NCI-H1092 (cell line): Measurements from ENCODE around the gene DZIP1.
A peak's percentile ranks its signal among the peaks of the same experiment; 100 is the strongest.
"Not testable (repeated sequence)": the region's sequence is repeated elsewhere in the genome, so short reads cannot be mapped to it uniquely, and the experiment has no call there.

Experiments
- DNase-seq: peaks from one replicate; lab custom pipeline; 2025; lab: John Stamatoyannopoulos, UW

The DZIP1 gene, protein sequence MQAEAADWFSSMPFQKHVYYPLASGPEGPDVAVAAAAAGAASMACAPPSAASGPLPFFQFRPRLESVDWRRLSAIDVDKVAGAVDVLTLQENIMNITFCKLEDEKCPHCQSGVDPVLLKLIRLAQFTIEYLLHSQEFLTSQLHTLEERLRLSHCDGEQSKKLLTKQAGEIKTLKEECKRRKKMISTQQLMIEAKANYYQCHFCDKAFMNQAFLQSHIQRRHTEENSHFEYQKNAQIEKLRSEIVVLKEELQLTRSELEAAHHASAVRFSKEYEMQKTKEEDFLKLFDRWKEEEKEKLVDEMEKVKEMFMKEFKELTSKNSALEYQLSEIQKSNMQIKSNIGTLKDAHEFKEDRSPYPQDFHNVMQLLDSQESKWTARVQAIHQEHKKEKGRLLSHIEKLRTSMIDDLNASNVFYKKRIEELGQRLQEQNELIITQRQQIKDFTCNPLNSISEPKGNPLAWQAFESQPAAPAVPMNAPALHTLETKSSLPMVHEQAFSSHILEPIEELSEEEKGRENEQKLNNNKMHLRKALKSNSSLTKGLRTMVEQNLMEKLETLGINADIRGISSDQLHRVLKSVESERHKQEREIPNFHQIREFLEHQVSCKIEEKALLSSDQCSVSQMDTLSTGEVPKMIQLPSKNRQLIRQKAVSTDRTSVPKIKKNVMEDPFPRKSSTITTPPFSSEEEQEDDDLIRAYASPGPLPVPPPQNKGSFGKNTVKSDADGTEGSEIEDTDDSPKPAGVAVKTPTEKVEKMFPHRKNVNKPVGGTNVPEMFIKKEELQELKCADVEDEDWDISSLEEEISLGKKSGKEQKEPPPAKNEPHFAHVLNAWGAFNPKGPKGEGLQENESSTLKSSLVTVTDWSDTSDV

DNA sequence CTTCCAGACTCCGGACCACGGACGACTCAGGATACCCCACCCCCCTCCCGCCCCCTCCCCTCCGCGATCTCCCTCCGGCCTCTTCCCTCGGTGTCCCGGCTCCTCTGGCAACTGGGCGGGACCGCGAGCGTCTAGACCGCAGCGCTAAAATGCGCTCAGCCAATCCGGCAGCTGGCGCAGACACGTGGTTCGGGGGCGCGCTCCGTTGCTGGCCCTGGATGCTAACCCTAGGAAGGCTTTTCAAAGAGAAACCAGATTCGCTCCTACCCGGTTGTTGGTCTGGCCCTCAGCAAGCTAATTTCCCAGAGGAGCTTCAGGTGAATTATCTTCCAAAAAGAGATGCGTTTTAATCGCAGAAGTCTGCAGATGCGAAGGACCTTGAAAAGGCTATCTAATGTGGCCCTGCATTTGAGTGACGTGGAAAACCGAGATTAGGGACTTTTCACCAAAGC lies at the start of gene DZIP1:
TSS of gene DZIP1 (minus strand) at position 106 of the 452 bp plus-strand sequence. CDS start 2,677 bp downstream, outside the sequence.
- DNase-seq = peak; percentile 86

DNA sequence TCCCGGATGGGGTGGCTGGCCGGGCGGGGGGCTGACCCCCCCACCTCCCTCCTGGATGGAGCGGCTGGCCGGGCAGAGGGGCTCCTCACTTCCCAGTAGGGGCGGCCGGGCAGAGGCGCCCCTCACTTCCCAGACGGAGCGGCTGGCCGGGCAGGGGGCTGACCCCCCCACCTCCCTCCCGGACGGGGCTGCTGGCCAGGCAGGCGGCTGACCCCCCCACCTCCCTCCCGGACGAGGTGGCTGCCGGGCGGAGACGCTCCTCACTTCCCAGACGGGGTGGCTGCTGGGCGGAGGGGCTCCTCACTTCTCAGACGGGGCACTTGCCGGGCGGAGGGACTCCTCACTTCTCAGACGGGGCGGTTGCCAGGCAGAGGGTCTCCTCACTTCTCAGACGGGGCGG lies 46.5 kb upstream of the DZIP1 start:
- DNase-seq = not testable (repeated sequence)

DNA sequence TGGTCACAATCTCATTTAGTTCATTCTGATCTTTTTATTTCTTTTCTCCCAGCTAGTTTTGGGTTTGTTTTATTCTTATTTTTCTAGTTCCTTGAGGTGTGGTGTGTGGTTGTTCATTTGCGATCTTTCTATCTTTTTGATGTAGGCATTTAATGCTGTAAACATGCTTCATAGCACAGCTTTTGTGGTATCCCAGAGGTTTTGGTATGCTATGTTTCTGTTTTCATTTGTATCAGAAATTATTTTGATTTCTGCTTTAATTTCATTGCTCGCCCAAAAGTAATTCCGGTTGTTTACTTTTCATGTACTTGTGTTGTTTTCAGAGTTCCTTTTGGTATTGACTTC lies 45.0 kb upstream of the DZIP1 start:
- DNase-seq = no peak

DNA sequence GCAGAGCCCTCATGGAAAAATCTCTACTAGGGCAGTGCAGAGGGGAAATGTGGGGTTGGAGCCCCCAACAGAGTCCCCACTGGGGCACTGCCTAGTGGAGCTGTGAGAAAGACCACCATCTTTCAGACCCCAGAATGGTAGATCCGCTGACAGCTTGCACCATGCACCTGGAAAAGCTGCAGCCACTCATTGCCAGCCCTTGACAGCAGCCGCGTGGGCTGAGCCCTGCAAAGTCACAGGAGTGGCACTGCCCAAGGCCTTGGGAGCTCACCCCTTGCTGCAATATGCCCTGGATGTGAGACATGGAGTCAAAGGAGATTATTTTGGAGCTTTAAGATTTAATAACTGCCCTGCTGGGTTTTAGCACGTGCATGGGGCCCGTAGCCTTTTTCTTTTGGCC lies 40.5 kb upstream of the DZIP1 start:
- DNase-seq = not testable (repeated sequence)

DNA sequence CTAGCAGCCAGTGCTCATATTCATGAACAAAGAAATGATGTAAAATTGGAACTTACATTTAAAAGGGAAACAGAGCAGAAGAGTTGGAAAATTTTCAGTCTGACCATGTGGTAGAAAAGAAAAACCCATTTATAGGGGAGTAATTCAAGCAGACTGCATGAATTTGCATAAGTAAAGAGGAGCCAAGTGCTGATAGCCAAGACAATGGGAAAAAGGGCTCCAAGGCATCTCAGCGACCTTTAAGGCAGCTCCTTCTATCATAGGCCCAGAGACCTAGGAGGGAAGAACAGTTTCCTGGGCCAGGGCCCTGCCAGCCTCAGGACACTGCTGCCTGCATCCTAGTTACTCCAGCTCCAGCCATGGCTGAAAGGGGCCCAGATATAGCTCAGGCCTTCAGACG lies 39.9 kb upstream of the DZIP1 start:
- DNase-seq = no peak

DNA sequence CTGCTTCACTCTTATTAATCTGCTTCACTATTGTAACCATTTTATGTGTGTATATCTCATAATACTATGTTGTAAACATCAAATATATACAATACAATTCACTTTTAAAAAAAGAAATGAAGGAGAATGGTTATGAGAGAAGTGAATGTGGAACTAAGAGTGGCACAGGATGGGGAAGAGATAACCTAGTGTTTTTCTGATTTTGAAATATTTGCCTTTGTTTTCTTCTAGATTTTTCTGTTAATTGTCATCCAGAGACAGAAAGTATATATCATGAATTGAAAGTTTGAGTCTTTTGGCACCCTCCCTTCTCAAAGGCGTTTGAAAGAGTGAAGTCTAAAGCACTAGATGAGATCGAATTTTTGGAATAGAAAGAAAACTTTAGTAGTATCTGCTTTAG lies 35.2 kb upstream of the DZIP1 start:
- no peak for DNase-seq

DNA sequence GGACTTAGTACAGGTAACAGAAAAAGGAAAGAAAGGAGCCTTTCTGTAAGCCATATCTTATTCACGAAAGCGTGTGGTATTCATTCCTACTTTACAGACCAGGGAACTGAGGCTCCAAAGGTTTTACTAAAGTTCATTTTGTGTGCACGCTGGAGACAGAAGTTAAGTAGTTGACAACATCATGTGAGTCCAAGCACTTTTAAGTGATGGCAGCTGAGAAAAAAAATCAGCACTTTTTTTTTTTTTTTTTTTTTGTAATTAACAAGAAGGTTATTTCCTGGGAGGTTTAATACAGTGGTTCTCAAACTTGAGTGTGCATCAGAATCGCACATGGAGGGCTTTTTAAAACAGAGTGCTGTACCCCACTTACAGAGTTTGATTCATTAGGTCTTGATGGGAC lies 34.5 kb upstream of the DZIP1 start:
- no peak for DNase-seq

DNA sequence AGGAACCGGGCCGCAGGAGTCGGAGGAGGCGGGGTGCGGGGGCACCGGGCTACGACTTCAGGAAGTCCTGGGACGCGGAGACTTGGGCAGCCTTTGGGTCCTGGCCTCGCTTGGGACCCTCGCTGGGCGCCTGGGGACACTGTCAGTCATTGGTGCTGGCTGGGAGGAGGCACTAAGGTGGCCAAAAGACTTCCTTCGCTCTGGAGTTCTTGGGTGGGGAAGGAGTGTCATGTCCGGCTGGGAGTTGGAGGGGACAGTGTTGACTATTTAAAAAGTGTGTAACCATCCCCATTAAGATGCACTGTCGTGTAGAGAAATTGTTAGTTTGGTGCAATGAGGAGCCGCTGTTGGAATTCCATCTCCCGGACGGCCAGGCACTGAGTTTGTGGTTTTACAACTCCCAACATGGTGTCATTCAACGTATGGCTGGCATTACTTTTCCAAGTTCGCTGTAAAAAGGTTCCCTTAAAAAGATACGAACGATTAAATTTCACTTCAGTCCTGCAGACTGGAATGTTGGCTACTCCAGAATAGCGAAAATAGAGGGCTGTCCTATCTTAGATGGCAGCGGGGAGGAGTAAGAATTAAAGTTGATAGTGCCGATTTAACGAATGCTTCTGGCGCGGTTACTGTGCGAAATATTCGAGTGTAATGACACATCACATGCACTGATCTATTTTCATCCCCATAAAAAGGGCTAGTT lies 33.2 kb upstream of the DZIP1 start:
- no peak for DNase-seq

DNA sequence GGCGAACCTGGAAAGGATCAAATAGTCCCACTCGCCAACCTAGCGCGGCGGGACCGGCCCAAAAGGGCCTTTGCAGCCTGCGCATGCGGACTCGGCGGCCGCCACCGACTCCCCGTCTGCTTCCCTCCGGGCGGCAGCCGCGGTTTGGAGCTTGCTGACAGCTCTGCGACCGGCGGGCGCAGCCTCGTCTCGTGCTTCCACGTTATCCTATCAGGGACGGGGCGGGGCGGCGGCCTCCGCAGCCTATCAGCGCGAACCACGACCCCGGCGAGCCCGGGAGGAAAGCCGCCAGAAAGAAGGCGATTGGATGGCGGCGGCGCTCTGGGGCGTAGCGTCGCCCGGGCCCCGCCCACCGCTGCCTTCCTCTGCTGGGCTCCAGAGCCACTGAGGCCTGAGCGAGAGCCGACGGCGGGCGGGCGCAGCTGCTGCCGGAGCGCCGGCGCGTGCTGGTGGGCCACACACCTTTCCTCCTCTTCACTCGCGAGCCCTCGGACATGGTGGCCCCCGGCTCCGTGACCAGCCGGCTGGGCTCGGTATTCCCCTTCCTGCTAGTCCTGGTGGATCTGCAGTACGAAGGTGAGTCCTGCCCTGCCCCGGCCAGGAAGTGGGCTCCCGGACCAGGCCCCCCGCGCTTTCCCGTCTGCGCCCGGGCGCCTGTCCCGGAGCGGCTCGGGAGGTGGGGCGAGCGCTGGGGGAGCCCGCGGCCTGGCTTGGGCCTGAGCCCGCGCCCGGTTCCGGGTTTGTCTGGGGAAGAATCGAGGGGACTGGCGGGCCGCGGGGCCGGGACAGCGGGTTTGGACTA lies 32.5 kb upstream of the DZIP1 start, which contains the start of gene DNAJC3:
TSS of gene DNAJC3 (plus strand) at position 378 of the 802 bp plus-strand sequence. CDS start at position 495, 117 bp downstream.
- peak; percentile 98 for DNase-seq

DNA sequence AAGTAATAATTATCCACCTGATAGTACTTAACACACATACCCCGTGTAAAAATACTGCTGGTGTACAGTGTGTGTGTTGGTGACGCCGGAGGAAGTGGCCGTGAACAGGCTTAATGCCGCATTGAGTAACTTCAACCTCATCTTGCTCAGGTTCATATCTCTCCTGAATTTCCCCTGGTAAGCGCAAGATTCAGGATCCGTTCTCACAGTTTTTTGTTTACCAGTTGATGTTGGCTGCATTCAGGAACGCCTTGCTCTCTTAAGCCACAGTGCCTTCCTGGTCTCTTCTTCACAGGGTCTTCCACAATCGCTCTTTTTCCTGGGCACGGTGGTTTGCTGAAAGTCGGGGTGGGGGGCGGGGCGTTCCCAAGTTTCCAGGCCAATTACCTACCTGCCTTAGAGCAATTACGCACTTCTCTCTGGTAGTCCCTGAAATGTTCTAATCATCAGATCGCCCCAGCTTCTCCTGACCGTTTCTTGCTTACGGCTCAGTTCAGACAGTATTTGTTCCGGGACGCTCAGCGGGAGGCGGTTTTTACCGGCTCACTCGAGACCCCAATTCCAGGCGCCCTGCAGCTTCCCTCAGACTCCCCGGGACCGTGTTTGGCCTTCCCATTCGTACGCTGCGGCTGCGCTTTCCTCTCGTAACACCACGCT lies 31.7 kb upstream of the DZIP1 start:
- DNase-seq = peak; percentile 21

DNA sequence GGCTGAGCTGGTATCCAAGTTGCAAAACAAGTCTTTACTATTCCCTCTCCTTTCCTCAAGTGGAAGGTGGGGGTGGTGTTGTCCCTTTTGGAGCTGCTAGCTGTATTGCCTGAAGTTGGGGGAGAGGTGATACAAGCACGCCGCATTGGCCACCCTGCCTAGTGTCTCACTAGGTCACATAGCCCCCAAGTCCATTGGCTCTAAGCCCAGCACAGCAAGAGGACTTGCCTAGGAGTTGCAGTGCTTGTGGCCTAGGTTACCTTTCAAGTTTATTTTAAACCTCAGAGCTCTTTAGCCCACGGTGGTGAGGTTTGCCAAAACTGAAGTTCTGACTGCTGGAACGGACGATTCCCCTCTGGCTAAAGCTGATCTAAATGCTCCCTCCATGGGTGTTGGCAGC lies 27.1 kb upstream of the DZIP1 start:
- DNase-seq = no peak

DNA sequence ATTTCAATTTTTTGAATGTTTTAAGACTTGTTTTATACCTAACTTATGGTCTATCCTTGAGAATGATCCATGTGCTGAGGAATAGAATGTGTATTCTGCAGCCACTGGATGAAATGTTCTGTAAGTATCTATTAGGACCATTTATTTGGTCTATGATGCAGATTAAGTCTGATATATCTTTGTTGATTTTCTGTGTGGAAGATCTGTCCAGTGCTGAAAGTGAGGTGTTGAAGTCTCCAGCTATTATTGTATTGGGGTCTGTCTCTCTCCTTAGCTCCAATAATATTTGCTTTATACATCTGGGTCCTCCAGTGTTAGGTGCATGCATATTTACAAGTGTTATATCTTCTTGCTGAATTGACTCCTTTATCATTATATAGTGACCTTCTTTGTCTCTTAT lies 22.7 kb upstream of the DZIP1 start:
- not testable (repeated sequence) for DNase-seq

DNA sequence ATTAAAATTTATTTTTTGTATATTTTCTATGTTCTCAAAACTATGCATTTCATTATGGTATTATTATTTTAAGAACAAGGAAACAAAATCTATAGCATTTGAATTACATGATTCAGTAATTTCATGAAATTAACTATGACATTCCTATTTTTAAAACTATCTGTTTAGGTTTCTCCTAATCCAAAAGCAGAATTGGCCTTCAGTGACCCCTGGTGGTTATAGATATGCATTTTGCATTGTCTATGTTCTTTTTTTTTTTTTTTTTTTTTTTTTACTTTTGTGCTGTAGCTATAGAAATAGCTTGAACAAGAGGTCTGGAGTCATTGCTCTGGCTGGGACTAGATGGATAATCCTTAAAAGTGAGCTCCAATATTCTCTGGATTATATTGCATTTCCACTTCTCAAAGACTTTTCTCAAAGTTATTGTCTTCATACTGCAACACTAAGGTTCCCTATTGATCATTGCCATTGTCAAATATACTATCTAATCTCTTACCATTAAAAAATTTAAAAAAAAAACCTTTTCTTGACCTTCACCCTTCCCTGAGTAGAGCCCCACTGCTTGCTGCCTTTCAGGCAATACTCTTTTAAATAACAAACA lies 16.6 kb upstream of the DZIP1 start:
- peak; percentile 50 for DNase-seq

DNA sequence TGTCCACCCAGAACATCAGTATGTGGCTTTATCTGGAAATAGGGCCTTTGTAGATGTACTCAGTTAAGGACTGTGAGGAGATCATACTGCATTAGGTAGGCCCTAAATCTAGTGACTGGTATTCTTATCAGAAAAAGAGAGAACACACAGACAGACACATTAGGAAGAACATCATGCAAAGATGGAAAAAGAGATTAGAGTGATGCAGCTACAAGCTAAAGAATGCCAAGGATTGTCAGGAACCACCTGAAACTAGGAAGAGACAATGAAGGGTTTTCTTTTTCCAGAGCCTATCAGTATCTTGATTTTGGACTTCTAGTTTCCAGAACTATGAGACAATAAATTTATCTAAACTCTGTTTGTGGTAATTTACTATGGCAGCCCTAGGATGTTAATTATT lies 15.0 kb upstream of the DZIP1 start:
- DNase-seq = no peak

DNA sequence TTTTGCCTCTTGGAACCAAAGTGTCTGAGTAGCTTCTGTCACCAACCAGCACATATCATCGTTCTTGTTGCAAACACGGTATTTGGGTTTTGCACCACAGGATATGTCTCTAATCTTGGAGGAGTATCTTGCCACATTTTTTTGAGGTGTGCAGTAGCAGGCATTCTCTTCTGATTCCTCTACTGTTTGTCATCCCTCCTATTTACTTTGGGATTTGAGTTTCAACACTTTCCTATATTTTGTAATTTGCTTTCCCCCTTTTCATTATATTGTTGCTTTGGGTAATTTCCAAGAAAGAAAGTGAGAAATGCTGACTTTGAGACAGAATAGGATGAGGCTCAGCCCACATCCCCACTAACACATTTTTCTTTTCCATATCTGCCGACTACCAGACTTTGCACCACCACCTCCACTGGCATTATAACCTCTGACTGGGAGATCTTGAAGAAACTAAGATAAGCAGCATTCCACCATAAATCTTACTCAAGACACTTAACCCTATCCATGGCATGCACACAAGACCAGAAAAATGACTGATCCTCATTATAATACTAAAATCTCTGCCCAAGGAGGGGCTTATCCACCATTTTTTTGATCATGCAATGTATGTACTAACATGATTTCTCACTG lies 12.0 kb upstream of the DZIP1 start:
- DNase-seq = no peak

DNA sequence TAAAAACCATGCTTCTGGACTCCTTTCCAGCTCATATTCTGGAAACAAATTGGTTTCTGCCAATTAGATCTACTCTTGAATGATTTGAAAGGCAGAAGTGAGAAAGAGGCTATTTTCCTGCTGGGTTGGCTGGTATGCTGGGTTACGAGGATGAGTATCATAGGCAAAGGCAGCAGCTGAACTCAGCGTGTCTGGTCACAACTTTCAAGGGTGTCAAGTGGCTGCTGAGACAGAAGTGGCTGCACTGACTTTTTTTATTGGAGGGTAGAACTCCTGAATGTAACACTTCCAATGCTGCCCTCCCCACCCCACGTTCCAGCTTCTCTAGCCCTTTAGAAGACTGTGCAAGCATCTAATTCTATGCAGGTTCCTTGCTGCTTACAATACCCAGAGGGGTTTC lies 8.3 kb upstream of the DZIP1 start:
- DNase-seq = no peak

DNA sequence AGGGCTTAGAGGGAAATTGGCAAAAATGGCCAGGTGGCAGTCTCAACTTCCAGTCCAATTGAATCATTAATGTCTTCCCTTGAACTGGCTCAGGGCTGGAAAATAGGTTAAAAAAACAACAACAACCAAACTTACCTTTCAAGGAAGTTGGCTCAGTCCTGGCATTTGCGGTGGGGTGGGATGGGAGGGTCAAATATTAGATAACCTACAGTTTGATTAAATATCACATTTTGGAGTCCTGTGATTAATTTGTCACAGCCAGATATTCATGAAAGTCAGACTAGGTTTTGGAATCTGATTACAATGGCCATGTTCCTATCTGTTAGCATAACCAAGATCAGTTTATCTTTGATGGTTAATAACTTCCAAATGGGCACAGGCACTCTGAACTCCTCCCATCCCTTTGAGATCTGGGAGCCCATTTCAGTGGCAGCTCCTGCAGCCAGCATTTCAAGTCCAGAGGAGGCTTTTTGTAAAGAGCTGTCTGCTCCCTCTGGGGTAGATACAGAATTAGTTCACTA lies 7.8 kb upstream of the DZIP1 start:
- DNase-seq = no peak

DNA sequence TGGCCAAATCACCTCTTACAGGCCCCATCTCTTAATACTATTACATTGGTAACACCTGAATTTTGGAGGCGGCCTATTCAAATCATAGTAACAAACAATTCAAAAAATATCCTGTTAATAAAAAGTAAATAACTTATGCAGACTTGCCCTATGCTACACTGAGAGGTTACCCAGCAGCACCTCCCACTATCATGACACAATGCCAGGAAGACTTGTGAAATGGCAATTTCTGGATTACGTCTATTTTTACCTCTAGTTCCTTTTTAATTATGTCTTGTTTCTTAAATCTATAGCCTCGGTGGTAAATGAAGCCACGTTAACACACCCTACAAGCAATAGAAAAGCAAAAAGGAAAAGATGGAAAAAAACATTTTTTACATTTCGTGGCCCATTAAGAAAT lies 6.2 kb upstream of the DZIP1 start:
- DNase-seq = no peak

DNA sequence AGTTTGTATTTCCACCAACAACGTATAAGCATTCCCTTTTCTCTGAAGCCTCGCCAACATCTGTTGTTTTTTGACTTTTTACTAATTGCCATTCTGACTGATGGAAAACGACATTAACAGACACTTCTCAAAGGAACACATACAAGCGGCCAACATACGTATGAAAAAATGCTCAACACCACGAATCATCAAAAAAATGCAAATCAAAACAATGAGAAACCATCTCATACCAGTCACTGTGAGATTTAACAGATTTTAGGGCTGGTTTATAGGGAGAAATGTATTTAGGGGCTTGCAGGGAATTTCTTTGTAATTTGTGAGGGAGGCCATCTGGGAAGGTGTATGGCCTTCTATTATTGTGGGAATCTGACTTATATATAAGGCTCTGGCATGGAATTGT lies 2.8 kb upstream of the DZIP1 start:
- no peak for DNase-seq
